IPS-20b (cell line): ENCODE results near the gene ATP10A.

Source experiments
- H3K27ac ChIP-seq: one replicate; pipeline ENCODE4 v1.5.1; 2013; ENCODE audit warnings: low read length
- H3K27me3 ChIP-seq: 2 replicates; pipeline ENCODE4 v1.6.1; 2013; ENCODE audit warnings: mild to moderate bottlenecking, low read length, inconsistent platforms; ENCODE audit not compliant: insufficient read depth
- H3K36me3 ChIP-seq: 2 replicates; pipeline ENCODE4 v1.6.1; 2013; ENCODE audit warnings: low read depth, mild to moderate bottlenecking, inconsistent platforms, low read length, moderate library complexity; ENCODE audit not compliant: insufficient read depth
- H3K4me1 ChIP-seq: 2 replicates; pipeline ENCODE4 v1.6.1; 2013; ENCODE audit warnings: mild to moderate bottlenecking, control low read depth, inconsistent platforms, low read length, moderate library complexity; ENCODE audit not compliant: insufficient read depth
- H3K4me3 ChIP-seq: 2 replicates; pipeline ENCODE4 v1.5.1; 2013; ENCODE audit warnings: mild to moderate bottlenecking, low read length, inconsistent platforms
- H3K9ac ChIP-seq: 2 replicates; pipeline ENCODE4 v1.6.1; 2013; ENCODE audit warnings: low read depth, mild to moderate bottlenecking, inconsistent platforms, low read length, moderate library complexity
- H3K9me3 ChIP-seq: 2 replicates; pipeline ENCODE4 v1.6.1; 2013; ENCODE audit warnings: mild to moderate bottlenecking, low read depth, low read length, inconsistent platforms; ENCODE audit not compliant: insufficient read depth

The ATP10A gene

GRCh38 chr15:25683415-25683814 is 179.7 kb downstream of the ATP10A start:
- Histone ChIP-seq H3K36me3 (no peaks in the 10 kb centered on the region), H3K9me3 (no peaks in the 10 kb centered on the region), H3K9ac (no peak overlapping the region), H3K4me3 (no peak overlapping the region), H3K27me3 (no peaks in the 10 kb centered on the region), H3K27ac (no peak overlapping the region), H3K4me1 (no peaks in the 10 kb centered on the region; the same call in 1 of the 2 replicates)

GRCh38 chr15:25682340-25682739 is 180.8 kb downstream of the ATP10A start:
- H3K27ac ChIP-seq: no peak overlapping the region
- H3K27me3 ChIP-seq: no peaks in the 10 kb centered on the region
- H3K4me1 ChIP-seq: peaks cover 10% of the 10 kb centered on the region
- H3K9me3 ChIP-seq: no peaks in the 10 kb centered on the region
- H3K36me3 ChIP-seq: no peaks in the 10 kb centered on the region
- H3K9ac ChIP-seq: no peak overlapping the region
- no peak overlapping the region for H3K4me3 ChIP-seq

GRCh38 chr15:25680686-25681025 is 182.5 kb downstream of the ATP10A start:
- Histone ChIP-seq H3K4me3 (no peak overlapping the region), H3K4me1 (peaks cover 12% of the 10 kb centered on the region), H3K27me3 (no peaks in the 10 kb centered on the region)

GRCh38 chr15:25679964-25680685 is 183.0 kb downstream of the ATP10A start:
- Histone ChIP-seq H3K4me3 (no peak overlapping the region), H3K36me3 (no peaks in the 10 kb centered on the region), H3K27ac (no peak overlapping the region), H3K4me1 (peaks cover 12% of the 10 kb centered on the region), H3K9me3 (no peaks in the 10 kb centered on the region), H3K9ac (no peak overlapping the region), H3K27me3 (no peaks in the 10 kb centered on the region)

More at GRCh38 chr15:25680686-25681025, 182.5 kb downstream of the ATP10A start:
- no peak overlapping the region for H3K27ac ChIP-seq
- no peaks in the 10 kb centered on the region for H3K9me3 ChIP-seq
- H3K9ac ChIP-seq: no peak overlapping the region
- H3K36me3 ChIP-seq: no peaks in the 10 kb centered on the region

GRCh38 chr15:25679492-25679891 is 183.6 kb downstream of the ATP10A start:
- Histone ChIP-seq H3K4me1 (peaks cover 12% of the 10 kb centered on the region), H3K4me3 (no peak overlapping the region), H3K27ac (no peak overlapping the region), H3K9ac (no peak overlapping the region), H3K36me3 (no peaks in the 10 kb centered on the region), H3K9me3 (no peaks in the 10 kb centered on the region), H3K27me3 (no peaks in the 10 kb centered on the region)

- Histone ChIP-seq H3K27ac (no peak overlapping the region), H3K9ac (no peak overlapping the region), H3K9me3 (no peaks in the 10 kb centered on the region), H3K4me3 (no peak overlapping the region), H3K4me1 (peaks cover 12% of the 10 kb centered on the region), H3K36me3 (no peaks in the 10 kb centered on the region), H3K27me3 (no peaks in the 10 kb centered on the region)
These were observed 184.6 kb downstream of the ATP10A start for GRCh38 chr15:25678500-25678855.

- H3K4me3 ChIP-seq: no peak overlapping the region
- H3K4me1 ChIP-seq: peaks cover 12% of the 10 kb centered on the region
- no peaks in the 10 kb centered on the region for H3K36me3 ChIP-seq
- H3K9me3 ChIP-seq: no peaks in the 10 kb centered on the region
- H3K27ac ChIP-seq: no peak overlapping the region
- H3K27me3 ChIP-seq: no peaks in the 10 kb centered on the region
- no peak overlapping the region for H3K9ac ChIP-seq
These were observed 185.2 kb downstream of the ATP10A start for GRCh38 chr15:25677719-25678499.

GRCh38 chr15:25676070-25676469 is 187.1 kb downstream of the ATP10A start:
- H3K4me3 ChIP-seq: no peak overlapping the region
- no peaks in the 10 kb centered on the region for H3K9me3 ChIP-seq
- no peak overlapping the region for H3K9ac ChIP-seq
- H3K4me1 ChIP-seq: peaks cover 18% of the 10 kb centered on the region
- no peaks in the 10 kb centered on the region for H3K36me3 ChIP-seq
- H3K27ac ChIP-seq: no peak overlapping the region
- no peaks in the 10 kb centered on the region for H3K27me3 ChIP-seq

- no peak overlapping the region for H3K9ac ChIP-seq
- H3K9me3 ChIP-seq: no peaks in the 10 kb centered on the region
- H3K4me1 ChIP-seq: peaks cover 25% of the 10 kb centered on the region
- no peaks in the 10 kb centered on the region for H3K36me3 ChIP-seq
- no peak overlapping the region for H3K4me3 ChIP-seq
- no peak overlapping the region for H3K27ac ChIP-seq
- no peaks in the 10 kb centered on the region for H3K27me3 ChIP-seq
These were observed 187.7 kb downstream of the ATP10A start for GRCh38 chr15:25675396-25675795.

- no peaks in the 10 kb centered on the region for H3K36me3 ChIP-seq
- no peak overlapping the region for H3K27ac ChIP-seq
- H3K4me1 ChIP-seq: peaks cover 27% of the 10 kb centered on the region
- no peak overlapping the region for H3K9ac ChIP-seq
- H3K9me3 ChIP-seq: no peaks in the 10 kb centered on the region
- no peaks in the 10 kb centered on the region for H3K27me3 ChIP-seq
- H3K4me3 ChIP-seq: no peak overlapping the region
These were observed 188.2 kb downstream of the ATP10A start for GRCh38 chr15:25674913-25675312.

GRCh38 chr15:25673972-25674371 is 189.2 kb downstream of the ATP10A start:
- no peak overlapping the region for H3K27ac ChIP-seq
- H3K4me3 ChIP-seq: no peak overlapping the region
- H3K9ac ChIP-seq: no peak overlapping the region
- peaks cover 37% of the 10 kb centered on the region for H3K4me1 ChIP-seq
- H3K9me3 ChIP-seq: no peaks in the 10 kb centered on the region
- H3K27me3 ChIP-seq: no peaks in the 10 kb centered on the region
- H3K36me3 ChIP-seq: no peaks in the 10 kb centered on the region

GRCh38 chr15:25673351-25673750 is 189.8 kb downstream of the ATP10A start:
- Histone ChIP-seq H3K9me3 (no peaks in the 10 kb centered on the region), H3K36me3 (no peaks in the 10 kb centered on the region), H3K4me3 (no peak overlapping the region)

More at GRCh38 chr15:25673351-25673750, 189.8 kb downstream of the ATP10A start:
- Histone ChIP-seq H3K27me3 (no peaks in the 10 kb centered on the region), H3K27ac (no peak overlapping the region), H3K4me1 (peaks cover 42% of the 10 kb centered on the region), H3K9ac (no peak overlapping the region)
